PC-9 (cell line): ENCODE results near the gene REV1. TPM values are rescaled to one million over a fixed set of nuclear protein-coding genes. Genes with fewer than 3 reads are reported as not detected.

ENCODE experiments used
- BruUV-seq: library from RNA; stranded (reverse); fragments of 400-500 nt; replicated peaks from 2 replicates; lab custom pipeline; 2021; lab: Mats Ljungman, UMichigan
- CTCF ChIA-PET: fragments of 300-600 bp; sonication (Branson Sonifier 250); formaldehyde crosslinking; loops from one replicate; lab custom pipeline; 2022; ENCODE audit warnings: antibody characterized with exemption; lab: Charles Lee
- POLR2A ChIA-PET: fragments of 300-600 bp; sonication (Branson Sonifier 250); formaldehyde crosslinking; loops from one replicate; lab custom pipeline; 2022; ENCODE audit warnings: antibody characterized with exemption; ENCODE audit not compliant: unreplicated experiment; lab: Charles Lee
- DNase-seq, 2 experiments: peaks; one replicate each; pipeline versions ENCODE4 v3.0.0 to v3.0.0-alpha.2; 2015 to 2022; ENCODE audit warnings: mixed read lengths in 1 of 2
- H2AFZ ChIP-seq: fragments of 200-600 bp; sonication (generic); 2 replicates; pipeline ENCODE4 v1.8.1; 2017; ENCODE audit warnings: antibody characterized with exemption
- H3F3A ChIP-seq: fragments of 200-600 bp; sonication (generic); 2 replicates; pipeline ENCODE4 v1.8.1; 2017; ENCODE audit warnings: antibody characterized with exemption, mild to moderate bottlenecking, low read depth; ENCODE audit not compliant: insufficient read depth
- H3K27ac ChIP-seq: fragments of 200-600 bp; sonication (generic); 2 replicates; pipeline ENCODE4 v1.6.1; 2016; ENCODE audit warnings: mixed run types
- H3K27me3 ChIP-seq: fragments of 200-600 bp; sonication (generic); 2 replicates; pipeline ENCODE4 v1.6.1; 2016; ENCODE audit warnings: low read depth, mixed run types; ENCODE audit not compliant: insufficient read depth
- H3K36me3 ChIP-seq: fragments of 200-600 bp; sonication (generic); 2 replicates; pipeline ENCODE4 v1.6.1; 2016; ENCODE audit warnings: low read depth, mixed run types
- H3K4me1 ChIP-seq: fragments of 200-600 bp; sonication (generic); replicated peaks from 2 replicates; pipeline ENCODE4 v1.6.1; 2016; ENCODE audit warnings: mixed run types; ENCODE audit not compliant: insufficient read depth
- H3K4me2 ChIP-seq: fragments of 200-600 bp; sonication (generic); 2 replicates; pipeline ENCODE4 v1.6.1; 2017; ENCODE audit warnings: mixed run types
- H3K4me3 ChIP-seq: fragments of 200-600 bp; sonication (generic); 2 replicates; pipeline ENCODE4 v1.6.1; 2016; ENCODE audit warnings: mixed run types
- H3K79me2 ChIP-seq: fragments of 200-600 bp; sonication (generic); 2 replicates; pipeline ENCODE4 v1.6.1; 2017; ENCODE audit warnings: low read depth, mixed run types
- H3K9me2 ChIP-seq: fragments of 200-600 bp; sonication (generic); 2 replicates; pipeline ENCODE4 v1.8.1; 2017; ENCODE audit warnings: mild to moderate bottlenecking; ENCODE audit not compliant: insufficient read depth
- H3K9me3 ChIP-seq: fragments of 200-600 bp; sonication (generic); 2 replicates; pipeline ENCODE4 v1.8.1; 2016; ENCODE audit warnings: low read depth; ENCODE audit not compliant: insufficient read depth
- H4K20me1 ChIP-seq: fragments of 200-600 bp; sonication (generic); 2 replicates; pipeline ENCODE4 v1.8.1; 2017; ENCODE audit not compliant: insufficient read depth
- CTCF ChIP-seq: fragments of 200-600 bp; sonication (generic); conservative IDR thresholded peaks from 2 replicates; pipeline ENCODE4 v1.6.1; 2017; ENCODE audit warnings: mixed run types, antibody characterized with exemption, mild to moderate bottlenecking, moderate library complexity
- EZH2 ChIP-seq: fragments of 200-600 bp; sonication (generic); IDR thresholded peaks from 2 replicates; pipeline ENCODE4 v1.8.0; 2017; ENCODE audit warnings: antibody characterized with exemption, low read depth
- intact Hi-C: fragments of 100-400 bp; cut with micrococcal nuclease; formaldehyde crosslinking; loops from one replicate; pipeline ENCODE4 v1.10.0; 2022; ENCODE audit not compliant: unreplicated experiment
- total RNA-seq: library from RNA; stranded (reverse); gene quantifications from 2 replicates; pipeline ENCODE4 v1.2.3, GENCODE V29; 2021

REV1 gene
- total RNA-seq, 1 experiment from 2014 or later = 50.5 TPM

DNA sequence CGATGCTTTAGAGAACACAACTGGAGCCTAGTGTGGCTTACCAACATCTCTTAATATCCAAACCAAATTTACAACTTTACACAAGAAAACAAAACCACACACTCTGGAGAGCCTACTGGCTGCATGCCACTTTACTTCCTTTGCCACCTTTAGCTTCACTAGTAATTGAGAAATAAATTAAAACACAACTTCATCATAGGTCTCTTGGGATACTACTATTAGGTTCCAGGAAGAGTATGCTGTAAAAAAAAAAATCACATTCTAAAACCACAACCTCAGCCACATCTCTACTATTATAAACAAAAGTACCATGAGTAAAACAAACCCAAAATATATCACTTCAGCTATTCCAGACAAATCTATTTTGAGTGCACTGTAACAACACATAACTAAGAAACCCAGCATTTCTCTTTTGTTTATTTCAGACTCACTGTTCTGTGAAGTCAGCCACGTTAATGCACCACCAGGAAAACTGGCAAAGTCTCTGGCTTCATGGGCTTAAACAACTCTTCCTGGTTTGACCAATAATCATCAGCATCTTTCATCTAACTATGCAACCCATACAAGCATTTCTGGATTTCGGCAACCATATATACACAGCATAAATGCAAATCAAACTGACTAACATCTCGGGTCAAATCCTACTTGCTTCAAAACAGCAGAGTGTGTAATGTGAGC lies 59.1 kb downstream of the REV1 start:
- CTCF ChIA-PET = no interaction called here
- intact Hi-C loops = no loop called here

GRCh38 chr2:99425022-99425421 lies 64.8 kb downstream of the REV1 start:
- Histone ChIP-seq H3K27me3 (no peaks in the 10 kb centered on the region), H3K27ac (no peak overlapping the region), H3K4me2 (no peak overlapping the region), H3K4me1 (no peaks in the 10 kb centered on the region), H3K9me3 (no peaks in the 10 kb centered on the region), H3K36me3 (peaks cover 33% of the 10 kb centered on the region), H3K9me2 (no peaks in the 10 kb centered on the region), H3F3A (no peaks in the 10 kb centered on the region), H3K4me3 (no peak overlapping the region), H2AFZ (no peak overlapping the region), H4K20me1 (no peaks in the 10 kb centered on the region; the same call in 1 of the 2 replicates), H3K79me2 (no peaks in the 10 kb centered on the region)
- TF ChIP-seq CTCF (no peak), EZH2 (no peak)
- CTCF ChIA-PET = no interaction called here
- intact Hi-C loops = no loop called here
- POLR2A ChIA-PET = no interaction called here
- BruUV-seq = no TSS peak
- DNase-seq = no peak

More for the DNA sequence above, 59.1 kb downstream of the REV1 start:
- H3K9me3 ChIP-seq = no peaks in the 10 kb centered on the region
- DNase-seq = no peak
- no peak overlapping the region for H2AFZ ChIP-seq
- no peaks in the 10 kb centered on the region for H3K9me2 ChIP-seq
- H3F3A ChIP-seq = peaks cover 6% of the 10 kb centered on the region; the same call in 1 of the 2 replicates
- H3K4me2 ChIP-seq = no peak overlapping the region
- H3K36me3 ChIP-seq = peaks cover 31% of the 10 kb centered on the region; the same call in 1 of the 2 replicates
- no peaks in the 10 kb centered on the region for H3K79me2 ChIP-seq
- H4K20me1 ChIP-seq = peaks cover 10% of the 10 kb centered on the region; the same call in 1 of the 2 replicates
- H3K27ac ChIP-seq = no peak overlapping the region
- no peaks in the 10 kb centered on the region for H3K4me1 ChIP-seq
- TF ChIP-seq CTCF = no peak
- TF ChIP-seq EZH2 = no peak
- H3K4me3 ChIP-seq = no peak overlapping the region
- H3K27me3 ChIP-seq = no peaks in the 10 kb centered on the region
- no TSS peak for BruUV-seq
- POLR2A ChIA-PET = interaction anchor here (0.6 kb wide), 1 partner anchor 12 kb away, joined by 4 read pairs; no protein-coding TSS in a partner anchor

GRCh38 chr2:99424371-99424770 lies 65.4 kb downstream of the REV1 start:
- CTCF ChIA-PET = no interaction called here
- H3K79me2 ChIP-seq = no peaks in the 10 kb centered on the region
- no peaks in the 10 kb centered on the region for H3K9me3 ChIP-seq
- peaks cover 33% of the 10 kb centered on the region for H3K36me3 ChIP-seq
- DNase-seq = no peak
- BruUV-seq = no TSS peak
- H3F3A ChIP-seq = no peaks in the 10 kb centered on the region
- intact Hi-C loops = loop anchor here (5.0 kb wide), 2 partner anchors 42 to 48 kb away; no protein-coding TSS in a partner anchor
- H2AFZ ChIP-seq = no peak overlapping the region
- no peak overlapping the region for H3K4me3 ChIP-seq
- TF ChIP-seq CTCF (no peak), EZH2 (no peak)
- H3K27me3 ChIP-seq = no peaks in the 10 kb centered on the region
- POLR2A ChIA-PET = interaction anchor here (0.7 kb wide), 1 partner anchor 20 kb away, joined by 7 read pairs; no protein-coding TSS in a partner anchor
- no peaks in the 10 kb centered on the region for H4K20me1 ChIP-seq
- no peak overlapping the region for H3K27ac ChIP-seq
- no peak overlapping the region for H3K4me2 ChIP-seq
- H3K9me2 ChIP-seq = no peaks in the 10 kb centered on the region
- H3K4me1 ChIP-seq = no peaks in the 10 kb centered on the region
